HFFc6 (cell line): ENCODE data around the gene EFNB3. TPM values are rescaled to one million over a fixed set of nuclear protein-coding genes. Genes with fewer than 3 reads are reported as not detected.

Experiments
- DNase-seq: peaks from one replicate; pipeline ENCODE4 v3.0.0-alpha.2; 2018
- H3K27ac Mint-ChIP-seq: 2 replicates; pipeline ENCODE4 v1.8.0; 2020; ENCODE audit warnings: mild to moderate bottlenecking, mixed read lengths
- H3K27me3 Mint-ChIP-seq: 2 replicates; pipeline ENCODE4 v1.8.0; 2021; ENCODE audit warnings: mild to moderate bottlenecking, moderate library complexity, mixed read lengths; ENCODE audit not compliant: insufficient read depth
- H3K36me3 Mint-ChIP-seq: 2 replicates; pipeline ENCODE4 v1.8.0; 2021; ENCODE audit warnings: low read depth, mixed read lengths
- H3K4me1 Mint-ChIP-seq: 2 replicates; pipeline ENCODE4 v1.8.0; 2020; ENCODE audit warnings: low read depth, mixed read lengths
- H3K4me3 Mint-ChIP-seq: 2 replicates; pipeline ENCODE4 v1.8.0; 2020; ENCODE audit warnings: mild to moderate bottlenecking, moderate library complexity, mixed read lengths
- H3K9me3 Mint-ChIP-seq: 2 replicates; pipeline ENCODE4 v1.8.0; 2020; ENCODE audit warnings: mild to moderate bottlenecking, mixed read lengths
- total RNA-seq, 6 experiments: library from RNA; stranded (reverse); fragmentation: NEBNext Ultra II Directional; extraction: Animal tissue kit (Norgen Biotek cat#: 25700); gene quantifications; 2 replicates in 1 of 6; 3 replicates in 5 of 6; pipeline ENCODE4 v1.2.3, GENCODE V29; 2021
- TF ChIP-seq, protein P1 (sequence below): fragments of 200-600 bp; sonication (generic); IDR thresholded peaks from 2 replicates; pipeline ENCODE4 v1.5.0; 2021; ENCODE audit warnings: antibody characterized with exemption, mild to moderate bottlenecking

The EFNB3 gene
- total RNA-seq, 6 experiments from 2014 or later, result 0.12 to 0.34 (median 0.24) TPM

DNA sequence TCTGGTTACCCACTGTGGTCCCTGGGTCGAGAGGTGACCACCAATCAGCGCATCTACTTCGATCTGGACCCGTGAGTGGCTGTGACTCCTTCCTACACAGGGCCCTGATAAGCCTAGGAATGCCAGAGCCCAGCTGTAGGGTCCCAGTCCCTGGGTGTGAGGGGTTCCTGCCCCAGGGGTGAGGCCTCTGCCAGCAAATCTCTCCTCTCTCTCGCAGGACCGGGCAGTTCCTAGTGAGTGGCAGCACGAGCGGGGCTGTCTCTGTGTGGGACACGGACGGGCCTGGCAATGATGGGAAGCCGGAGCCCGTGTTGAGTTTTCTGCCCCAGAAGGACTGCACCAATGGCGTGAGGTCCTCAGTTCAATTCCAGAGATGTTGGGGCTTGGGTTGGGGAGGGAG lies 2.2 kb upstream of the EFNB3 start:
- no peak overlapping the region for H3K4me3 Mint-ChIP-seq
- peaks cover 33% of the 10 kb centered on the region for H3K27me3 Mint-ChIP-seq
- H3K27ac Mint-ChIP-seq, result no peak overlapping the region
- H3K36me3 Mint-ChIP-seq, result peaks cover 14% of the 10 kb centered on the region
- no peak for DNase-seq
- TF ChIP-seq, protein P1, sequence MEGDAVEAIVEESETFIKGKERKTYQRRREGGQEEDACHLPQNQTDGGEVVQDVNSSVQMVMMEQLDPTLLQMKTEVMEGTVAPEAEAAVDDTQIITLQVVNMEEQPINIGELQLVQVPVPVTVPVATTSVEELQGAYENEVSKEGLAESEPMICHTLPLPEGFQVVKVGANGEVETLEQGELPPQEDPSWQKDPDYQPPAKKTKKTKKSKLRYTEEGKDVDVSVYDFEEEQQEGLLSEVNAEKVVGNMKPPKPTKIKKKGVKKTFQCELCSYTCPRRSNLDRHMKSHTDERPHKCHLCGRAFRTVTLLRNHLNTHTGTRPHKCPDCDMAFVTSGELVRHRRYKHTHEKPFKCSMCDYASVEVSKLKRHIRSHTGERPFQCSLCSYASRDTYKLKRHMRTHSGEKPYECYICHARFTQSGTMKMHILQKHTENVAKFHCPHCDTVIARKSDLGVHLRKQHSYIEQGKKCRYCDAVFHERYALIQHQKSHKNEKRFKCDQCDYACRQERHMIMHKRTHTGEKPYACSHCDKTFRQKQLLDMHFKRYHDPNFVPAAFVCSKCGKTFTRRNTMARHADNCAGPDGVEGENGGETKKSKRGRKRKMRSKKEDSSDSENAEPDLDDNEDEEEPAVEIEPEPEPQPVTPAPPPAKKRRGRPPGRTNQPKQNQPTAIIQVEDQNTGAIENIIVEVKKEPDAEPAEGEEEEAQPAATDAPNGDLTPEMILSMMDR, result no peak
- H3K9me3 Mint-ChIP-seq, result no peaks in the 10 kb centered on the region
- H3K4me1 Mint-ChIP-seq, result peaks cover 19% of the 10 kb centered on the region

DNA sequence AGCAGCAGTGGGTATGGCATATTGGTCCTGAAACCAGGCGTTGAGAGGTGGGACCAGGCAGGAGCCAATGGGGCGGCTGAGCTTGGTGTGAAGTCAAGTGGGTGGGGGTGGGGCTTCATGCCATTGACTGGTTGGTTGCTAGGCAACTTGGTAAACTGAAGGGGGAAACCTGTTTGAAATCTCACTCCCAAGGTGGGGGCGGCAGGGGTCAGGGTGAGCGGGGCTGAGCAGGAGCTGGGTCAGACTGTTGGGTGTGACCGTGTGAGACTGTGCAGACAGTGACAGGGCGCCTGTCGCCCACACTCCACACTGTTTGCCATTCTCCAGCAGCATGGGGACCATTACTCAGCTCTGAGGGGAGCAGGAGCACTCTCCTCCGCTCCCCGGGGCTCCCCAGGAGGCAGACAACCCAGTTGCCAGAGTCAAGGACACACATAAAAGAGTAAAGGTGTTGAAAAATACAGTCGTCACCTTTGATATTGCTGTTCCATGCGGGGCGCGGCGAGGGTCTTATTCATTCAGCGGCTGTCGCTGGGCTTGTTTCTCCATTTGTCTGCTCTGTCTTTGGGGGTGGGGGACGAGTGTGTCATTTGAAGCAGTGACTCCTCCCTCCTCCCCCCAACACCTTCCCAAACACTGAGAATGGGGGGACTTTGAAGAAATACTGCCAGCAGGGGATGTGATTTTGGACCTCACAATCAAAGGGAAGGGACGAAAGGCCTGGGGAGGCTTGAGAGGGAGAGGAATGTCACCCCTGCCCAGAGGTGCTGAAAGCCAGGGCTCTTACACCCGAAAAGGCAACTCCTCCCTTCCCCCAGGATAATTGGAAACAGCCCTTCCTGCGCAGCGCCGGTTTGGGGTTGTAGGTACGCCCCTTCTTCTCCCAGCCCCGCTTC lies 1.2 kb upstream of the EFNB3 start:
- DNase-seq, result no peak
- peaks cover 9% of the 10 kb centered on the region for H3K36me3 Mint-ChIP-seq
- peaks cover 19% of the 10 kb centered on the region for H3K4me1 Mint-ChIP-seq
- H3K27me3 Mint-ChIP-seq, result peaks cover 35% of the 10 kb centered on the region
- H3K4me3 Mint-ChIP-seq, result peak overlapping the region; percentile 73
- TF ChIP-seq, protein P1, result no peak
- peak overlapping the region; percentile 79 for H3K27ac Mint-ChIP-seq
- no peaks in the 10 kb centered on the region for H3K9me3 Mint-ChIP-seq

DNA sequence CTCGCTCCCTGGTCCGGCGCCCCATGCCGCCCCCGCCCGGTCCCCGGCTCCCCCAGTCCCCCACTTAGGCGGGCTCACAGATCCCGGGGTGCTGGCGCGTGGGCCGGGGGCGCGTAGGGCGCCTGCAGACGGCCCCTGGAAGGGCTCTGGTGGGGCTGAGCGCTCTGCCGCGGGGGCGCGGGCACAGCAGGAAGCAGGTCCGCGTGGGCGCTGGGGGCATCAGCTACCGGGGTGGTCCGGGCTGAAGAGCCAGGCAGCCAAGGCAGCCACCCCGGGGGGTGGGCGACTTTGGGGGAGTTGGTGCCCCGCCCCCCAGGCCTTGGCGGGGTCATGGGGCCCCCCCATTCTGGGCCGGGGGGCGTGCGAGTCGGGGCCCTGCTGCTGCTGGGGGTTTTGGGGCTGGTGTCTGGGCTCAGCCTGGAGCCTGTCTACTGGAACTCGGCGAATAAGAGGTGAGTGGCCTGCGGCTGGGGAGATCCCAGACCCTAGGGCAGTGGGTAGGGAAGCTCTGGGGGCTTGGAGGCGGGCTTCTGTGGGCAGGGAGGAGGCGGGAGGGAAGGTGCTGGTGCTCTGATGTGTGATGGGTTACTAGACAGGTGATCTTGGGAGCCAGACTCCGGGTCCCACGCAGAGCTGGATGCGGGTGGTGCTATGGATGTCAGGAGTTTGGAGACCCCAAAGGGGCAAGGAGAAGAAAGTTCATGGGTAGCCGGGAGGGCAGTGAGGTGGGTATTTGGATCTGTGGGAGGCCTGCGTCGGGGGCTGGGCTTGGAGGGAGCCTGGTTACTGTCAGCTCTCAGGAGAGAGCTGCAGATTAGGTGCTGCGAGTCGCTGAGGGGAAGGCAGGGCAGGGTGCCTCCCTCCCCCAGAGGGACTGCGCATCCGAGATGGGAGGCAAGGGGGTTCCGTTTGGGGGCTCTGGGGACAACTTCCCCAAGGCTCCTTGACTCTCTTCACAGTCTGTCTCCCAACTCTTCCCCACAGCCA lies 560 bp downstream of the EFNB3 start:
- H3K27me3 Mint-ChIP-seq, result peaks cover 35% of the 10 kb centered on the region
- H3K4me3 Mint-ChIP-seq, result peak overlapping the region; percentile 3; the same call in 1 of the 2 replicates
- H3K27ac Mint-ChIP-seq, result no peak overlapping the region
- H3K9me3 Mint-ChIP-seq, result no peaks in the 10 kb centered on the region
- no peak for DNase-seq
- H3K4me1 Mint-ChIP-seq, result peaks cover 26% of the 10 kb centered on the region
- TF ChIP-seq, protein P1, result no peak
- H3K36me3 Mint-ChIP-seq, result peaks cover 6% of the 10 kb centered on the region

DNA sequence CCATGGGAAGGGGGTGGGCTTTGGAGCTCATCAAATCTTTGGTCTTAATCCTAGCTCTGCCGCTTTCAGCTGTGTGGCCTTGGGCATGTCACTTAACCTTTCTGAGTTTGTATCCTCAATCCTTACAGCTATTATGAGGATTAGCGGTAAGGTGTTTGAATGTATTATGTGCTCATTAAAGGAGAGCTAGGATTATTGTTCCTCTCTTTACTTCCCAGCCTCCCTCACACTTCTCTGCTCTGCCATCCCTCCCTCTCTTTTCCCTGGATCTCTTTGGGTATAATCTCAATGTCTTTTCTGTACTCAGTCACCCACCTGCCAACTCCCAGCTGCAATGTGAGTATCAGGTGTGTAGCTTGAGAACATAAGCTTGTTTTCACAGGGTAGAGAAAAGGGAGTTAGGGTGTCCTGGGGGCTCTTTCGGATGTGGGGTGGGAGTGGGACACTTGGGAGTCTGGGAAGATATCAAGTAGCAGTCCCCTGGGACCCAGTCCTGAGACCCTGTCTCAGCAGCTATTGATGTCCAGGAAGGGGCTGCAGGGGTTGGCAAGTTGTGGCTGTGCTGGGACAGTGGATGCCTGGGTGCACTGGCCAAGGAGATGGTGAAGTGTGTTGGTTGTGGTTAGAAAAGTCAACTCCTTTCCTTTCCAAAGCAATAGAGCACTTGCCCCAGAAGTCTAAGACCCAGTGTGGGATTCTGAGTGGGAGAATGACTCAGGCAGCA lies 1.8 kb downstream of the EFNB3 start:
- Mint-ChIP-seq H3K9me3 (no peaks in the 10 kb centered on the region), H3K36me3 (peaks cover 4% of the 10 kb centered on the region; the same call in 1 of the 2 replicates), H3K4me1 (peaks cover 27% of the 10 kb centered on the region), H3K27ac (no peak overlapping the region), H3K27me3 (peaks cover 39% of the 10 kb centered on the region), H3K4me3 (no peak overlapping the region)
- DNase-seq, result no peak
- TF ChIP-seq, protein P1, result no peak

DNA sequence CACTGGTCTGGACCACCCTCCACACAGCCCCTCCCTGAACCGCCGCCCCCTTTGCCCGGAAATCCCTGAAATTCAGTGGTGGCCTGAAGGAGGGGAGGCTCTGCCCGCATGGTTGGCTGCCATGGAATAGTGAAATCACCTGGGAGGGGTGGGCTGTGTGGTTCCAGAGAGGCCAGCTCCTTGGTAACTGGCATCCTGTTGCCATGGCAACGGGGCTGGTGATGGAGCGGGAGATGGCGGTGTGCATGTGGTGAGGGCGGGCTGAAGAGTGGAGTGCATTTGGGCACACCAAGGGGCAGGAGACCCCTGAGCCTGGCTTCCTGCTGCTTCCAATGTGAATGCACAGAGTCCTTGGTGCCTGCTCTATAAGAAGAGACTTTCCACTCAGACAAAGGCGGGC lies 2.4 kb downstream of the EFNB3 start:
- H3K36me3 Mint-ChIP-seq, result peaks cover 4% of the 10 kb centered on the region; the same call in 1 of the 2 replicates
- no peak overlapping the region for H3K4me3 Mint-ChIP-seq
- TF ChIP-seq, protein P1, result no peak
- no peaks in the 10 kb centered on the region for H3K9me3 Mint-ChIP-seq
- H3K27ac Mint-ChIP-seq, result no peak overlapping the region
- peaks cover 40% of the 10 kb centered on the region for H3K27me3 Mint-ChIP-seq
- peaks cover 27% of the 10 kb centered on the region for H3K4me1 Mint-ChIP-seq
- no peak for DNase-seq
